Medulla oblongata (tissue), 1 donor: ENCODE data around the gene BMP7.
"Not testable (repeated sequence)": the region's sequence is repeated elsewhere in the genome, so short reads cannot be mapped to it uniquely, and the experiment has no call there.

Source experiments
- DNase-seq: peaks from one replicate; pipeline ENCODE4 v3.0.0-alpha.2; 2015; ENCODE audit errors: extremely low spot score

The BMP7 gene

GRCh38 chr20:57170343-57170742, 96.1 kb downstream of the BMP7 start:
- no peak for DNase-seq

GRCh38 chr20:57169162-57169561, 97.3 kb downstream of the BMP7 start:
- DNase-seq = no peak

GRCh38 chr20:57167971-57168701, 98.3 kb downstream of the BMP7 start:
- peak; percentile 69 for DNase-seq

GRCh38 chr20:57167292-57167655, 99.2 kb downstream of the BMP7 start:
- DNase-seq = no peak

- DNase-seq = no peak
Measured at GRCh38 chr20:57166568-57167291, 99.7 kb downstream of the BMP7 start.

GRCh38 chr20:57165427-57166004, 100.9 kb downstream of the BMP7 start:
- no peak for DNase-seq

- no peak for DNase-seq
Measured at GRCh38 chr20:57164872-57165271, 101.6 kb downstream of the BMP7 start.

GRCh38 chr20:57163041-57163440, 103.4 kb downstream of the BMP7 start:
- DNase-seq = no peak

GRCh38 chr20:57162362-57162652, 104.1 kb downstream of the BMP7 start:
- no peak for DNase-seq

GRCh38 chr20:57161478-57162361, 104.7 kb downstream of the BMP7 start:
- no peak for DNase-seq

- no peak for DNase-seq
Measured at GRCh38 chr20:57160985-57161384, 105.5 kb downstream of the BMP7 start.

GRCh38 chr20:57159945-57160610, 106.4 kb downstream of the BMP7 start:
- no peak for DNase-seq

GRCh38 chr20:57159193-57159851, 107.1 kb downstream of the BMP7 start:
- DNase-seq = no peak

GRCh38 chr20:57158474-57158873, 108.0 kb downstream of the BMP7 start:
- DNase-seq = no peak

GRCh38 chr20:57157787-57158186, 108.7 kb downstream of the BMP7 start:
- DNase-seq = not testable (repeated sequence)

GRCh38 chr20:57157106-57157691, 109.2 kb downstream of the BMP7 start:
- no peak for DNase-seq

GRCh38 chr20:57156011-57156729, 110.3 kb downstream of the BMP7 start:
- no peak for DNase-seq

GRCh38 chr20:57155415-57155814, 111.0 kb downstream of the BMP7 start:
- no peak for DNase-seq

- no peak for DNase-seq
Measured at GRCh38 chr20:57153238-57153905, 113.1 kb downstream of the BMP7 start.

GRCh38 chr20:57152557-57152956, 113.9 kb downstream of the BMP7 start:
- no peak for DNase-seq
